ENCODE data around the gene SHISA5.

The SHISA5 gene

GRCh38 chr3:48459773-48460516 is 44.0 kb downstream of the SHISA5 start:
- DNase-seq (ENCODE audit: low spot score), result no peak

DNA sequence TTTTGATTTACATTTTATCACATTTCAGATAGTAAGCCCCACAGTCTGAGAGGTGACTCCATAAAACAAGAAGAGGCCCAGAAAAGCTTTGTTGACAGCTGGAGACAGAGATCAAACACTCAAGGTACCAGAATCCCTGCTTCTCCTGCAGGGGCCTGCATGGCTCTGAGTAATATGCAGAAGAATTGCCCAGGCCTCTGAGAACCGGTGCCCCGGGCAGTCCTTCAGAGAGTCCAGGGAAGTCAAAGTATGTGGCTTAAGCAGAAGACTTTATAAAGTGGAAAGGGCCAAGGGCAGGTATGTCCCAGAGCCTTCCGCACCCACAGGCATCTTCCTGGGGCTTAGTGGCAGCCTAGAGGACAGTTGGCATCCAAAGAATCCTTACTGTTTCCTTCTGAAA is 44.6 kb downstream of the SHISA5 start:
- no peak for DNase-seq (ENCODE audit: low spot score)

DNA sequence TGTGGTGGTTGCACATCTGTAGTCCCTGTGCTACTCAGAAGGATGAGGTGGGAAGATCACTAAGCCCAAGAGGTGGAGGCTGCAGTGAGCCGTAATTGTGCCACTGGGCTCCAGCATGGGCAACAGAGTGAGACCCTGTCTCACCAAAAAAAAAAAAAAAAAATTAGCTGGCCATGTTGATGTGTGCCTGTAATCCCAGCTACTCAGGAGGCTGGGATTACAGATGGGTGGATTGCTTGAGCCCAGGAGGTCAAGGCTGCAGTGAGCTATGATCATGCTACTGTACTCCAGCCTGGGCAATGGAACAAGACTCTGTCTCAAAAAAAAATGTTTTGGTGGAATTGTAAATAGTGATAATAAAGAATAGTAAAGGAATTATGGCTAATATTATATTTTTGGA is 47.5 kb downstream of the SHISA5 start:
- DNase-seq (ENCODE audit: low spot score), result no peak

DNA sequence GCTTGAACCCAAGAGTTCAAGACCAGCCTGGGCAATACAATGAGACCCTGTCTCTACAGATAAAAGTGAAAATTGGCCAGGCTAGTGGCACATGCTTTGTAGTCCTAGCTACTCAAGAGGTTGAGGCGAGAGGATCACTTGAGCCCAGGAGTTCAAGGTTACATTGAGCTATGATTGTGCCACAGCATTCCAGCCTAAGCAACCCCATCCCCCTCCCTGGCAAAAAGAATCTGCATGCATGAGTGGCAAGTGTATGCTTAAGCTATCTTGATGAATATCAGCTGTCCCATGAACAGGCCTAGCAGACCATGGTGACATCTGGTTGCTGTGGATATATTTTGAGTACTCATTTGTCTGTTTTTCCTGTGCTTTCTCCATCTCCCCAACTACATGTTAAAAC is 52.7 kb downstream of the SHISA5 start:
- DNase-seq (ENCODE audit: low spot score), result no peak

- peak; percentile 93 for DNase-seq (ENCODE audit: low spot score)
These were observed 57.4 kb downstream of the SHISA5 start, which contains the start of gene ATRIP for GRCh38 chr3:48446425-48447193. Gene ATRIP (plus strand): TSS chr3:48446737. CDS start chr3:48446846, 109 bp downstream.

GRCh38 chr3:48446043-48446424 is 57.9 kb downstream of the SHISA5 start:
- no peak for DNase-seq (ENCODE audit: low spot score)

DNA sequence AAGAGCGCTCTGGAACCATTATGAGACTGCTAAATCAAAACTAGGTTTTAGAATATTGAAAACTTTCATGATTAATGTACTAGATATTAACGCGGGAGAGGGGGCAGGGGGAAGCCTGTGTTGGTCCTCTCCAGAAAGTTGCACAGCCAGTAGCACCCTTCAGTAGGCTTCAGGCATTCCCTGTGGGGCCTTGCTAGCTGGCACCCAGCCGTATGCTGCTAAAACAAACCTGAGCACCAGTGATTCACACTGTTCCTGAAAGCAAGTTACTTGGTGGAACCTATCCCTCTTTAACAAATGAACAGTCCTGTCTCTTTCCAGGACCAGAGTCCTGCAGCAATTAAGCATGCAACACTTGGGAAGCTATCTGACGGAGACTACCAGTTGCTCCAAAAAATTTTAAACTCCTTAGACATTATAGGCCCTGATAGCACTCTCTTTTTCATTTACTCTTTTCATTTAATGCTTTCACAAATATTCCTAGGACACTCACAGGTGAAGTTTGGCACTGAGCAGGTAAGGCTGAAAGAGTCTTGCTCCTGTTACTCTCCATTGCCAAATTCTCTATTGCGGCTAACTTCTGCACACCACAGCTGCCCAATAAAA is 58.6 kb downstream of the SHISA5 start:
- DNase-seq (ENCODE audit: low spot score), result no peak

DNA sequence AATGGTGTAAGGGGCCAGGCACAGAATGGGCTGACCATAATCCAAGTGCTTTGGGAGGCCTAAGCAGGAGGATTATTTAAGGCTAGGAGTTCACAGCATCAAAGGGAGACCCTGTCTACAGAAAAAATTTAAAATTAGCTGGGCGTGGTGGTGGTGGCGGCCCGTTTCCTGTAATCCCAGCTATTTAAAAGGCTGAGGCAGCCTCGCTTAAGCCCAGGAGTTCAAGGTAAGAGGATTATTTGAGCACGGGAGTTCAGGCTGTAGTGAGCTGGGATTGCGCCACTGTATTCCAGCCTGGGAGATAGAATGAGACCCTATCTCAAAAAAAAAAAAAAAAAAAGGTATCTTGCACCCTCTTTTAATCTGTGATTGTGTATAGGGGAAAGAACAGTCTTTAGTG is 62.0 kb downstream of the SHISA5 start:
- DNase-seq (ENCODE audit: low spot score), result no peak

DNA sequence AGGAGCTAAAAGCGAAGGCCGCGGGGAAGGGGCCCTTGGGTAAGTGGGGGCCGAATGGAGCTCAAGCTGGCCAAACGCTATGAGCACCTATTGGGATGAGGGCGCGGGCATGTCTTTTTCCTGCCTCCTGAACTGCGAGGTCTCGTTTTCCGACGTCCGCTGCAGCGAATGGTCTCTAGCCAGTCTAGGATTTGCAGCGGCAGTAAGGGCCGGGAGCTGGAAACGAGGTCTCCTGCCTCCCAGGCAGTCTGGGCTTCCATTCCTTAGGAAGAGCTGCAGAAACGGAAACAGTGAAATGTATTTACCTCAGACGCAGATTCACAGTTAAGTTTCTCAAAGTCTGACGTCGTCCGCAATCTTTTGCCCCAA is 63.4 kb downstream of the SHISA5 start:
- no peak for DNase-seq (ENCODE audit: low spot score)

DNA sequence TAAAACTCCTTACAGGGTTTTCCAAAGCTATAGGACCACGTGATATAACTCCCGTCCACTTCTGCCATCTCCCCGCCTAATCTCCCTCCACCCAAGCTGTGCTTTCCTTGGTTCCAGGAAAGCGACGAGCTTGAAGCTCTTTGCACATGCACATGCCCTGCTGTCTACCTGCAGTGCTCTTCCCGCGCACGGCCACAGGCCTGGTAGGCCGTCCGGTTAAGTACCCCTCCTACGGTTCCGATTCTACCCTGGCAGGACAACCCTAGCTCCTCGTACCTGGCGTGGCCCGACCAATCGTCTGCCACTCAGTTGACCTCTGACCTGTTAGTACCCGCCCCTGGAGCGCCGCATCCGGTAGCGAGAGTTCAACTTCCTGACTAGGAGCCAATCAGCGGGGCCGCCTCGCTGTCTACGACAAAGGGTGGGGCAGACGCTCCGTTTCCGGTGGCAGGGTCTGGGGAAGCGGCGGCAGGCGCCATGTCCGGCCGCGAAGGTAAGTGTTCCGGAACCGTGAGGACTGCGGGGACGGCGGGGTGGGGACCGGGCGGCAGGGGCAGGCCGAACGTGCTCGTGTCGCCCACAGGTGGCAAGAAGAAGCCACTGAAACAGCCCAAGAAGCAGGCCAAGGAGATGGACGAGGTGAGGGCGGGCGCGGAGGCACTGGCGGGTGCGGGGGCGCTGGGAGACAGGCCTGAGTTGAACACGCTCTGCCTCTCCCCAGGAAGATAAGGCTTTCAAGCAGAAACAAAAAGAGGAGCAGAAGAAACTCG is 64.0 kb downstream of the SHISA5 start, which contains the start of the genes CCDC51 and TMA7:
Gene CCDC51 (minus strand): TSS at position 300 of the 770 bp plus-strand sequence. CDS start 4,991 bp downstream, outside the sequence.
Gene TMA7 (plus strand): TSS at position 438 of the 770 bp plus-strand sequence. CDS start 40 bp downstream, at position 478.
- DNase-seq (ENCODE audit: low spot score), result peak; percentile 98

DNA sequence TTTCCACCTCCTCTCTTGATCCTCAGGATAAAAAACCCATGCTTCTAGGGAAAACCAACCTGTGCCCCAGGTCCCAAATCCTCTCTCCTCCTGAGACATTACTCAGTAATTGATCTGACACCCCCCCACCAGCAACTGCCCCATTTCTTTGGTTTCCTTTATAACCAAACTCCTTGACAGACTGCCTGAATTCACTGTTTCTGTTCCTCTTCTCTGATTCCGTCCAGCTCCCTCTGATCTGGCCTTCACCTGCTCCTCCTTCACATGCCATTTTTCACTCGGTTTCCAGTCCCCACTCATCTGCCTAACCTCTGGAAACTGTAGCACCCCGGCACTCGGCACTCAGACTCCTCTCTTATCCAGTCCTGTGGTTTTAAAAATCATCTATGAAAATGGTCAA is 66.2 kb downstream of the SHISA5 start:
- no peak for DNase-seq (ENCODE audit: low spot score)

- no peak for DNase-seq (ENCODE audit: low spot score)
These were observed 67.1 kb downstream of the SHISA5 start for GRCh38 chr3:48436855-48437254.

DNA sequence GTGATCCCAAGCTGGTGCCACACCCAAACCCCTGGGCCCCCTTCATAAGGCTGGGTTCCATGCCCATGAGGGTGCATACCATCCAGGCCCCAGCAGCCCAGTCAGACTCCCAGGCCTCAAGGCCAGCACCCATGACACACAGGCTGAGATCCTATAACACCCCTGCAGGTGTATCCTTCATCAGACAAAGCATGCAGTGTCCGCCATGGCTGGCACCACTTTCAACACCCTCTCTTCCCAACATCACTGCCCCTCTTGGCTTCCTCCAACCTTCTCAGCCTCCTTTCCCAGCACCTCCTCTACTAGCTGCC is 67.5 kb downstream of the SHISA5 start:
- DNase-seq (ENCODE audit: low spot score), result no peak

DNA sequence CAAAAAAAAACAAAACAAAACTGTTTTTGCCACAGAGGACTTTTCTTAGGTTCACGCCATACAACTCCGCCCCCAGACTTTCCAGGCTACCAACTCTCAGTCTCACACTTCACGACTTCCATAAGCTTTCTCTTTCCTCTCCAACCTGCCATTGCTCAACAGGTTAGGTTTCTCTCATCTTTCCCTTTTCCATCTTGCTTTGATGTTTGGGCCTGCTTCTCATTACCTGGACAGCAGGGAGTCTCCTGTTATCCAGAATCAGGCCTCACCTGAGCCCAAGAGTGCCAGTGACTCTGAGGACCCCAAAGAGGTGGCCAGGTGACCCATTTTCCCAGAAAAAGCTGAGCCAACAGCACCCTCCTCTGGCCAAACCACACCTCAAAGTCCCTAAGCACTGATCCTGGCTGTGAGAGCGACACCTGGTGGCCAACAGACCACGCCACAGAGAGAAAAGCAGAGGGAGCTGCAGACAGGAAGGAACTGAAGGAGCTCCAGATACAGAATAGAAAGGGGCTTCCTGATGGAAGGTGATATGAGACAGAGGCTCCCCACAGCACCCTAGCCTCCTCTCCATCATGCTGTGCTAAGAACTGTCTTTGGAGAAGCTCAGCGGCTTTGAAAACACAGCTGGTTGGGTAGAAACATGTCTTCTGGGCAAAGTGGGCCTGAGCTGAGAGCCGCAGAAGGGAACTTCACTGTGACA is 68.0 kb downstream of the SHISA5 start:
- peak; percentile 87 for DNase-seq (ENCODE audit: low spot score)

DNA sequence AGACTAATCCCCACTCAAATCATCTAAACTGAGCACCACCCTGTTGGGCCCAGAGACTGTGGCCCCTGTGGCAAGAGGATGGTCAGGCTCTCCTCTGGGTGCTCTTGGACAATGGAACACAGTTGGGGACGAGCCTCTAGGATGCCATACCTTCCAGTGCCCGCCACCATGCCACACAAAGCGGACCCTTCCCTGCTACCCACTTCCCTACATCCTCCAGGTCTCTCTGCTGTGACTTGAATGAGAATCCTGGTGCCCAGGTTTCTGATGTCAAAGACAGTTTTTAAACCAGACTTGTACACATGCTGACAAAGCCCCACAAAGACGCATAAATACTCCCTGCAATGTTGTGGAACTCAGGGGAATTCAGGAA is 68.8 kb downstream of the SHISA5 start:
- DNase-seq (ENCODE audit: low spot score), result no peak

- no peak for DNase-seq (ENCODE audit: low spot score)
These were observed 69.3 kb downstream of the SHISA5 start for GRCh38 chr3:48434591-48435222.

- DNase-seq (ENCODE audit: low spot score), result no peak
These were observed 70.4 kb downstream of the SHISA5 start for GRCh38 chr3:48433472-48434118.

DNA sequence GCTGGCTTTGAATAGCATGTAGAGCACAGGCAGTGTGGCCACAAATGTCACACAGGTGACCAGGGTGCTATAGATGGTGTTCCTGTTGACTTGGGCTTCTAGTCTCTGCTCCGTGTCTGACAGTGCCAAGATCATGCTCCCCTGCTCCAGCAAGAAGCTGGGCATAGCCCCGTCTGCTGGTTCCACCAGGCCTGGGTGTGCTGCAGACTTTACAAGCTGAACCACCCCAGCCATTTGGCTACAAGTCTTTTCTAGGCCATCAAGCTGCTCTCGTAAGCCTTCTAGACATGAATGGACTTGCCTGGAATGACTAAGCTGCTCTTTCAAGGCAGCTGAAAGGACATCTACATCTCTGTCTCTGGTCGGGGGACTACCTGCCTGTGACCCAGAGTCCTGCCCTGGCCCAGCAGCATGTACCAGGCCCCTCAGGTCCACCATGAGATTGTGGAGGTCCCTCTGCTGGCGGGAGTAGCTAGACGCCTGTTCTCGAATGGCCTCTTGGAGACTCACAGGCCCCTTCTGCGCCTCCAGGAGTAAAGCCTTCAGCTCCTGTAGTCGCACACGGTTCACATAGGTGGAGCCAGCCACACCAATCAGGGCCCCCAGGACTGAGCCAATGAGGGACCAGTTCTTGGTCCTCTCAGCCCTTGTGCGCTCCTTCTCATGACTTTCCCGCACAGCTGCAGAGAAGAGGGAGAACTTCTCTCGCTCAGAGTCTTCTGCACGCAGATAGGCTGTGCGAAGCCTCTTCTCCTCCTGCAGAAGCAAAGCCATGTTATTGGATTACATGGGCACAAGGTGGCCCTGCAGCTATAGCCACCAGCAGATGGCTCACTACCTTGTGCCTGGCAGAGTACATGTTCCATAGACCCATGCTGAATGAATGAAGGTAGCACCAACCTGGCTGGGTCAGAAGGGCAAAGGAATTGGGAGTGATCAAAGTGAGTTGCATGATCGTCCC is 71.3 kb downstream of the SHISA5 start:
- no peak for DNase-seq (ENCODE audit: low spot score)

DNA sequence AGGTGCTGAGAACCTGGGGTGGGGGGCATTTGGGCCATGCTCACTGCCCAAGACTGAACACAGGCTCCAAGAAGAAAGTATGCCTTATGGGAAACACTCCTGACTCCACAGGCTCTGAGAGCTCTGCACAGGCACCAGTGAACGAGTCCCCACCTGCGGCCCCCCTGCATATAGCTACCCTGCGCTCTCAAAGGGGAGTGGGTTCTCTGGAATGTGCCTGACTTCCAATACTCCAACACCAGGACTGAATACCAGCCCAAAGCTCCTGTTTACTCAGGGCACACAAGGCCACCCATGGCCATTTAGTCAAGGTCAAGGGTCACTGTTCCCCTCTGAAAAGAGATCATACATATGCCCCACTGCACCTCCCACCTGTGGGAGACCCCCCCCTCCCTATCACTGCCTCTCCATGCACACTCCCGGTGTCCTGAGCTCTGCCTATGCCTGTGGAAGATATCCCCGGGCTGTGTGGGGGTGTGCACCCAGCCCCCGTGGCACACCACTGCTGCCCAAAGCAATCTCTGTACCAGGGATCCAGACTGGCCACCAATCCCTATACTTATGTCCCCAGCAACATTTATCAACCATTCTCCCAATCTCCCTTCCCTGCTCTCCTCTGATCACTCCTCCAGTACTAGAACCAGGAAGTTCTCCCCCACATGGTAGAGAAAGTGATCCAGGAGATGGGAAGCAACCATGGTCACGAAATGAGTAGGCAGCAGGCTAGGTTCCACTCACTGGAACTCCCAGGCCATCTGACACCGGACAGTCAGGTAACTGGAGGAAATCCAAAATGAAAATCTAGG is 72.5 kb downstream of the SHISA5 start:
- no peak for DNase-seq (ENCODE audit: low spot score)

All from left forelimb (tissue), 1 donor.